Kidney capillary endothelial cell (primary cell): ENCODE measurements around the gene MAN2A2.

Source experiments
- DNase-seq: peaks from one replicate; pipeline ENCODE4 v3.0.0-alpha.2; 2018; ENCODE audit warnings: low spot score

MAN2A2 gene

DNA sequence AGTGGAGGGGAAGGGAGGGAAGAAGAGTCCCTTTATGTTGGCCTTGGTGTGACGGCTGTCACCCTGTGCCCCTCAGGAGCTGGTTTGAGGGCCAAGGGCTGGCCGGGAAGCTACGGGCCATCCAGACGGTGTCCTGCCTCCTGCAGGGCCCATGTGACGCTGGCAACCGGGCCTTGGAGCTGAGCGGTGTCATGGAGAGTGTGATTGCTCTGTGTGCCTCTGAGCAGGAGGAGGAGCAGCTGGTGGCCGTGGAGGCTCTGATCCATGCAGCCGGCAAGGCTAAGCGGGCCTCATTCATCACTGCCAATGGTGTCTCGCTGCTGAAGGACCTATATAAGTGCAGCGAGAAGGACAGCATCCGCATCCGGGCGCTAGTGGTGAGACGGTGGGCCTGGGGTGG lies 43.4 kb downstream of the MAN2A2 start:
- no peak for DNase-seq

DNA sequence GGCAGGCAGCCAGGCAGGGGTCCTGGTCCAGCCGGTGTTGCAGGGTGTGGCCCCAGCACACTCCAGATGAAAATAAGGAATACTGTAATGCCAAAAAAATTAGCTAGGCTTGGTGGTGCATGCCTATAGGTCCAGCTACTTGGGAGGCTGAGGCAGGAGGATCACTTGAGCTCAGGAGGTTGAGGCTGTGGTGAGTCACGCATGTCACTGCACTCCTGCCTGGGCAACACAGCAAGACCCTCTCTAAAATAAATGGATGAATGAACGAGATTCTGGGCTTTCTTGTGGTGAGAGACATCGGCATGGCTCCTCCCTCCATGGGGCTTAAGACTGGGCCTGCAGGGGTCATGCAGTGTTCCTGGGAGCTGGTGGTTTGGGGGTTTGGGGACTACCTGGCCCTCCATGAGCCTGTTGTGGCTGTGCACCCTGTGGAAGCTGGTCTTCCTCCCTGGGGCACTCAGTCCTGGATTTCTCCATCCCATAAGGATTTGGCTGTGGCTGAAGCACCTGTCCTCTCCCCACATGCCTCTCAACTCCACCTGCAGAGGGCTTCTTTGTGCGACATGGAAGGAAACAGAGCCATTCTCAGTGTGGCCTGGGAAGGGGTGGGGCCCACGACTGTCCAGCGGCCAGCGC lies 44.0 kb downstream of the MAN2A2 start:
- no peak for DNase-seq

DNA sequence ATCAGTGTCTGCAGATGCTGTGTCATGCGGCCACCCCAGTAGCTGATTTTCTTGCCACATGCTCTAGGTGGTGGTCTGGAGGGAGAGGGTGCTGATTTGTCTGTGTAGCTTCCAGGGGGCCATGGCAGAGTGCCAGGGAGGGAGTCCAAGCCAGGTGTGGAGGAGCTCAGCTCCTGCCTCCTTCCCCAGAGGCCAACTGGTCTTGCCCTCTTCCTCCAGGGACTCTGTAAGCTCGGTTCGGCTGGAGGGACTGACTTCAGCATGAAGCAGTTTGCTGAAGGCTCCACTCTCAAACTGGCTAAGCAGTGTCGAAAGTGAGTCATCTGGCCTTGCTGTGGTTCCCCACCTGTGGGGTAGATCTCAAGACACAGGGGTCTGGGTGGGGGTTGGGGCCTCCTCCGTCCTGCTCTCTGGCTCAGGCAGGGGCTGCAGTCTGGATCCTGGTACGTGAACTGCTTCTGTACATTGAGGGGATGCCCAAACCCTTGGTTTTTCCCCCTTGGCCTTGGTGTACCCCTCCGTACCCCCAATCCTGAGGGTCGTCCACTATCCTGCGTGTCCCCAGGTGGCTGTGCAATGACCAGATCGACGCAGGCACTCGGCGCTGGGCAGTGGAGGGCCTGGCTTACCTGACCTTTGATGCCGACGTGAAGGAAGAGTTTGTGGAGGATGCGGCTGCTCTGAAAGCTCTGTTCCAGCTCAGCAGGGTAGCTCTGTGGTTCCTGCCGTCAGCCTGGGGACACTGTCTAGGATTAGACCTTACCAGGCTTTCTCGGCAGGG lies 44.7 kb downstream of the MAN2A2 start:
- DNase-seq: no peak

DNA sequence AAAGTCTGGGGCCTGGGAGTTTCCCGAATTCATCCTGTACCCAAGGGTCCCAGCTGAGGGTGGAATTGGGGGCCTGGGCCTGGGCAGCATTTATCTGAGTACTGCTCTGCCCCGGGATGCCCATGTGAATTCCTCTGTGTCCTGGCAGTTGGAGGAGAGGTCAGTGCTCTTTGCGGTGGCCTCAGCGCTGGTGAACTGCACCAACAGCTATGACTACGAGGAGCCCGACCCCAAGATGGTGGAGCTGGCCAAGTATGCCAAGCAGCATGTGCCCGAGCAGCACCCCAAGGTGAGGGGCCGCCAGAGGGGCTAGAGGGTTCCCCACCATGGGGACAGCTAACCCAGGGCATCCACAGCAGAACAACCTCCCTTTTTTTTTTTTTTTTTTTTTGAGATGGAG lies 45.4 kb downstream of the MAN2A2 start:
- no peak for DNase-seq

DNA sequence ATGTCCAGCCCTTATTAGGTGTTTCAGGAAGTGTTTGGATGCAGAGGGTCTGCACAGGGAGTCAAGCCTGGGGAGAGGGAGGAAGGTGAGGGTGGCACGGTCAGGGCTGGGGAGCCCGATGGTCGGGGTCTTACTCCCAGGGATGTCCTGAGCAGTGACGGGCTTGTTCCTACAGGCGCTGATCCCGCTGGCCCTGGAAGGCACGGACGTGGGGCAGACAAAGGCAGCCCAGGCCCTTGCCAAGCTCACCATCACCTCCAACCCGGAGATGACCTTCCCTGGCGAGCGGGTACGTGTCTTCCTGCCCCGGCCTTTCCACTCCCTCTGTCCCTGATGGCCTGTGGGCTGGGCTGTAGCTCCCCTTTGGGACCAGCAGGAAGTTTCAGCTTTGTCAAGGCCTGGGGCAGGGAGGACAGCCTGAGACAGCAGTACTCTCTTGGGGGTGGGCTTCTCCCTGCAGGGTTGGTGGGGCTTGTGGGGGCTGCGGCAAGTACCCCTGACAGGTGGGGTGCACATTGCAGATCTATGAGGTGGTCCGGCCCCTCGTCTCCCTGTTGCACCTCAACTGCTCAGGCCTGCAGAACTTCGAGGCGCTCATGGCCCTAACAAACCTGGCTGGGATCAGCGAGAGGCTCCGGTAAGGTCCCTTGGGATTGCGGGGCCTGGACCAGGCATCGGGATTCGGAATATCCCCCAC lies 47.0 kb downstream of the MAN2A2 start:
- no peak for DNase-seq

DNA sequence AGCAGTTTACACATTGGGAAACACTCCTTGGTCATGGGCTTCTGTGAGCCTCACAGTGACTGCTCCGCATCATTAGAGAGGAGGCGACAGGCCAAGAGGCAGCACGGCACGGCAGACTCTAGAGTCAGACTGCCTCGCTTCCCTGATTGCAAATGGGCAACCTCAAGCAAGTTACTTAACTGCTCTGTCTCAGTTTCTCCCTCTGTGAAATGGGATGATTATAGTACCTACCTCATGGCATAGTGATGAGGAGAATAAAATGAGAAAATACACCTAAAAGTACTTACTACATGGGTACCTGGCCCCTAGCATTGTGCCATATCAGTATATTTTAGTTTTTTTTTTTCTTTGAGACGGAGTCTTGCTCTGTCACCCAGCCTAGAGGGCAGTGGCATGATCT lies 47.6 kb downstream of the MAN2A2 start:
- DNase-seq: no peak

DNA sequence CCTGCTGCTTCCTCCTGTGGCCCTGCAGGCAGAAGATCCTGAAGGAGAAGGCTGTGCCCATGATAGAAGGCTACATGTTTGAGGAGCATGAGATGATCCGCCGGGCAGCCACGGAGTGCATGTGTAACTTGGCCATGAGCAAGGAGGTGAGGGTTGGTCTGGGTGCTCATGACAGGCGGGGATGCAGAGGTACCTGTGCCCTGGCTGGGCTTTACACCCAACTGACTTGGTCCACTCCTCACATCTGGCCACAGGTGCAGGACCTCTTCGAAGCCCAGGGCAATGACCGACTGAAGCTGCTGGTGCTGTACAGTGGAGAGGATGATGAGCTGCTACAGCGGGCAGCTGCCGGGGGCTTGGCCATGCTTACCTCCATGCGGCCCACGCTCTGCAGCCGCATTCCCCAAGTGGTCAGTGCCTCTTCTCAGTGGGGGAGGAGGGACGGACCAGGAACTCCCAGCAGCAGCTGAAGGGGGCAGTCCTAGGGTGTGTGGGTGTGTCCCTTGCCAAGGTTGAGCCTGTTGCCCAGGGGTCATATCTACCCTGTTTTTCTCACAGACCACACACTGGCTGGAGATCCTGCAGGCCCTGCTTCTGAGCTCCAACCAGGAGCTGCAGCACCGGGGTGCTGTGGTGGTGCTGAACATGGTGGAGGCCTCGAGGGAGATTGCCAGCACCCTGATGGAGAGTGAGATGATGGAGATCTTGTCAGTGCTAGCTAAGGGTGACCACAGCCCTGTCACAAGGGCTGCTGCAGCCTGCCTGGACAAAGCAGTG lies 50.0 kb downstream of the MAN2A2 start:
- no peak for DNase-seq

DNA sequence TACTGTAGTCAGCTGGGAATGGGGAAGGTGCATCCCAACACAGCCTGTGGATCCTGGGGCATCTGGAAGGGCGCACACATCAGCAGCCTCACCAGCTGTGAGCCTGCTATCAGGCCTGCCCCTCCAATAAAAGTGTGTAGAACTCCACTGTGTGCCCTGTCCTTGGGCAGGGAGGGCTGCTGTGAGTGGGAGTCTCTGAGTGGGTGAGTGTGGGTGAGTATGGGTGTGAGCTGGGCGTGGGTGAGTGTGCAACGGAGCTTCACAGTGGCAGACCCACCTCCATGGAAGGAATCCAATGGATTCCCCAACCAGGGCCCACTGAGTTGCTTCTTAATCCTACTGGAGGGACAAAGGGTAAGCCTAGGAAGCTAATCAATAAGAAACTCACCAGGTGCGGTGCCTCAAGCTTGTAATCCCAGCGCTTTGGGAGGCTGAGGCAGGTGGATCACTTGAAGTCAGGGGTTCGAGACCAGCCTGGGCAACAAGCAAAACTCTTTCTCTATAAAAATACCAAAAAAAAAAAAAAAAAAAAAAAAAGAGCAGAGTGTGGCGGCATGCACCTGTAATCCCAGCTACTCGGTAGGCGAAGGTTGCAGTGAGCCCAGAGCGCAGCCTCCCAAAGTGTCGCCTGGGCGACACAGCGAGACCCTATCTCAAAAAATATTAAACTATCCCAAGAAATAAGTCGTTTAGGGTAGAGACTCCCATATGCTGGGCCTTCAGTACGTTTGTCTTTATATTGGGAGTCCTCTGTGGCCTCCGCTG lies 51.0 kb downstream of the MAN2A2 start:
- no peak for DNase-seq

DNA sequence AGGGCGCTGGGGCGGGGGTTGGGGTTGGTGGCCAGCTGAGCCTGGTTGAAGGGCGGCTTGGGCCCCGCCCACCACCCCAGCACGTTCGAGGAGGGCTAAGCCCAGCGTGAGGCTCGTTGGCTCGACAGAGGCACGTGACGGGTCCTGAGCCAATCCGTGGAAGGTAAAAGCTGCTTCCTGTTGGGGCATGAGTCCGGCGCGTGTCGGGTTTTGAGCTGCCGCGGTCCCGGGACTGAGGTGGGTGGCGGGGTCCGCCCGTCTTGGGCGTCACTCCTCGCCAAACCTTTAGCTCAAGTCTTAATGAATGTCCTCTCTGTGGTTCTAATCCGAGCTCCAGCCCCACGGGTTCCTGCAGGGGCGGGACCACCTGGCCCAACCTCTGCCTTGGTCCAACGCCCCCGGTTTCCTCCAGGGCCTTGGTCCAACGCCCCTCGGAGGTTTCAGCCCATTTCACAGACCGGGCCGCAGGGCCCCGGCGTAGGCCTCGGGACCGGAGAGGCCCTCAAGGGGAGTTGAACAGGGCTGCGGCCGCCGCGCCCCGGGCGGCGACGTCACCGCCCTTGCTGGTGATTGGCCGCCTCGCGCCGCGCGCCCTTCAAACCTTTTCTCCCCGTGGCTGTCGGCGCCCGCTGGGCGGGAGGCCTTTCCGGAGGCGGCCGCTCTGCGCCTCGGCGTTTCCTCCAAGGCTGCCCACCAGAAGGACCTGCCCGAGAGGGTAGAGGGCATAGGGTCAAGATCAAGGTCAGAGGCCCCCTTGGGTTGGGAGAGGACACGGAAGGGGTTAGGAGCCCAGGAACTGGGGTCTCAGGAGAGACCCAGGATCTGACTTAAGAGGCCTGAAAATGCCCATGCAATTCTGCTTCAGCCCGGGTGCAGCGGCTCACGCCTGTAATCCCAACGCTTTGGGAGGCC lies 51.9 kb downstream of the MAN2A2 start, which contains the start of gene RCCD1:
TSS of gene RCCD1 (plus strand) at position 173 of the 912 bp plus-strand sequence. CDS start 1,851 bp downstream, outside the sequence.
- DNase-seq: peak; percentile 87

DNA sequence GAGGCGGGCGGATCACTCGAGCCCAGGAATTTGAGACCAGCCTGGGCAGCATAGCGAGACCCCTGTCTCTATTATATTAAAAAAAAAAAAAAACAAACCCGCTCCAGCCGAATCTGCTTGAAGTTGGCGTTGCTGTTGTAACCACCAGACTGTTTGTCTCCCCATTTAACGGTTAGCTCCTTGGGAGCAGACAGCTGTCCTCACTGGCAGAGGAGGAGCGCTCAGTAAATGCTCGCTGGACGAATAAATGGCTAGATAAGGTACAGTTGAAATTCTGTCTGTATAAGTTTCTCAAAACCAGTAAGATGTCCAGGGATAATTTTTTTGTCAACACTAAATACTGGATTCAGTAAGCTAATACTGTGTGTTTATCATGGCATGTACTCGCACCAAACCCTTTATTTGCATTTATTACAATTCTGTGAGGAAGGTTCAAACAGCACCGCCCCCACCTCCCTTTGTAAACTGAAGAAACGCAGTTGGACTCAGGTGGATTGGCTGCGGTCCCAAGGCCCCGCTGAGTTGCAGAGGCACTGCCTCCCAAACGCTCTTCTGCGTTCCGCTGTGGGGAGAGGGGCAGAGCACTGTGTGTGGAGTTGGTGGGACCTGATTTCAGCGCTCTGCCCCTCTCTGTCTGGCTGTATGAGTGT lies 52.6 kb downstream of the MAN2A2 start:
- no peak for DNase-seq

DNA sequence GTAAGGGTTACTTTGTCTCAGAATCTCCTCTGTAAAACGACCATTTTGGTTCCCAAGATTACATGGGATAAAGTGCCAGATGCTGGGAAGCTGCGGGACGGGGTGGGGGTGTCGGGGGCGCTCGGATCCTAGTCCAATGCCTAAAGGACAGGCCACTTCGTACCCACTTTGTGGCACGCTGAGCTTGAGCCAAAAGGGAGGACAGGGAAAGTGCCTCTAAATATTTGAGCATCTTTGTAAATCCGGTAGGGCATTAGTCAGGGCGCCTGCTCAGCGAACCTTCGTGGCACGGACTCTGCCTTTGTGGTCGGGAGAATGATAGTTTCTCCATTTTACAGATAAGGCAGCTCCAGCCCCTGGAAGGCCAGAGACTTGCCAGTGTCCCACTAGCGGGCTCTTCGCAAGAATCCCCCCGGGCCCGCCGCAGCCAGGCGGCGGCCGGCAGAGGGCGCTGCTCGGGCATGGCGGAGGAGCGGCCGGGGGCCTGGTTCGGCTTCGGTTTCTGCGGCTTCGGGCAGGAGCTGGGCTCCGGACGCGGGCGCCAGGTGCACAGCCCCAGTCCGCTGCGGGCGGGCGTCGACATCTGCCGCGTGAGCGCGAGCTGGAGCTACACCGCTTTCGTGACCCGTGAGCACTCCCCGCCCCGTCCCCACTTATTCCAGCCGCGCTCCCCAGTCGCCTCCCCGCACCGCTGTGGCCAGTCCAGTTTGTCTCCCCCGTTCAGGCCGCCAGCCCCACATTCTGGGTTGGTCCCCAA lies 53.4 kb downstream of the MAN2A2 start:
- DNase-seq: no peak

DNA sequence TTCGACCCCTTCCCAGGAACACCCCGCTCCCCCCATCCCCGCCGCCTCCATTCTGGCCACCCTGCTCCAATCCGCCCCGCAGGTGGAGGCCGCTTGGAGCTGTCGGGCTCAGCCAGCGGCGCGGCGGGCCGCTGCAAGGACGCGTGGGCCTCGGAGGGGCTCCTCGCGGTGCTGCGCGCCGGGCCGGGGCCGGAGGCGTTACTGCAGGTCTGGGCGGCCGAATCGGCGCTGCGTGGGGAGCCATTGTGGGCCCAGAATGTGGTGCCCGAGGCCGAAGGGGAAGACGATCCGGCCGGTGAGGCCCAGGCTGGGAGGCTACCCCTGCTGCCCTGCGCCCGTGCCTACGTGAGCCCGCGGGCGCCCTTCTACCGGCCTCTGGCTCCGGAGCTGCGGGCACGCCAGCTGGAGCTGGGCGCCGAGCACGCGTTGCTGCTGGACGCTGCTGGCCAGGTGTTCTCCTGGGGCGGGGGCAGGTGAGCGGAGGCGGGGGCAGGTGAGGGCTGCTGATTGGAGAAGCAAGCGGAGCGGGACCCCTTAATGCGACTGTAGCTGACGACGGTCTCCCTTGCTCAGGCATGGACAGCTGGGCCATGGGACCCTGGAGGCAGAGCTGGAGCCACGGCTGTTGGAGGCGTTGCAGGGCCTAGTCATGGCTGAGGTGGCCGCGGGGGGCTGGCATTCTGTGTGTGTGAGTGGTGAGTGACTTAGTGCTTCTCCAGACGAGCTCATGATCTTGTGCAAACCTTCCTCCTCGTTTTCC lies 54.1 kb downstream of the MAN2A2 start:
- DNase-seq: no peak

DNA sequence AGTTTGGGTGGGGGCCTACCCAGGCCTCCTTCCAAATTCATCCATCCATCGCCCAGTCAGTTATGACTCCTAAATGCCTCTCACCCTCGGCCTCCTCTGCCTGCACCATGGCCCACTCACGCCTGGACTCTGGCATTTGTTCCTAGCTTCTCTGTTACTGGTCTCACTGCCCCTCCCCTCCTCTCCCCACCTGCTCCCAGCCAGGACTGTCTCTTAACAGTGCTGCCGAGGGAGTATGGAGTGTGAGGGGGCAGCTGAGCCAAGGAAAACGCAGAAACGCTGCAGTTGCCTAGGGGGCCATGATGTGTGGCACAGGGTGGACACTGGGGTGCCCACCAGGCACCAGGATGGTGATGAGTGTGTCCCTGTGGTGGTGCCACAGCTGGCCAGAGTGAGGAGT lies 54.7 kb downstream of the MAN2A2 start:
- DNase-seq: no peak

DNA sequence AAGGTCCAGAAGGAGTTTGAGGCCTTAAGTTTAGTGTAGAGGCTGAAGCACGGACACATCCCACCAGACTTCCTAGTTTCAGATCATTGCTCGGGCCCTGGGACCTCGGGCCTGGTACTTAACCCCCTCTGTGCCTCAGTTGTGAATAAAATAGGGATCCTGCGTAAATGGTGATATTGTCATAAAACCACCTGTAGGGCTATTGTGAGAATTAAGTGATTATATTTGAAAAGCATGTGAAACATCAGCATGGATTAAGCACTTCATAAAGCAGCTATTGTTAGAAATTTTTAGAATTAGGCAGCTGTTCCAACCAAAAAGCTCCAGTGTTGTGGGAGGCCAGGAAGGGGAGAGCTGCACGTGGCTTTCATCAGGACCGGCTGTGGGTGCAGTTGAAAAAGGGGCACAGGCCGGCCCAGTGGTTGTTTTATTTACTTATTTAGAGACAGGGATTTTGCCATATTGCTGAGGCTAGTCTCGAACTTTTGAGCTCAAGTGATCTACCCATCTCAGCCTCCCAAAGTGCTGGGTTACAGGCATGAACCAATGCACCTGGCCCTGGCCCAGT lies 56.0 kb downstream of the MAN2A2 start:
- DNase-seq: no peak

DNA sequence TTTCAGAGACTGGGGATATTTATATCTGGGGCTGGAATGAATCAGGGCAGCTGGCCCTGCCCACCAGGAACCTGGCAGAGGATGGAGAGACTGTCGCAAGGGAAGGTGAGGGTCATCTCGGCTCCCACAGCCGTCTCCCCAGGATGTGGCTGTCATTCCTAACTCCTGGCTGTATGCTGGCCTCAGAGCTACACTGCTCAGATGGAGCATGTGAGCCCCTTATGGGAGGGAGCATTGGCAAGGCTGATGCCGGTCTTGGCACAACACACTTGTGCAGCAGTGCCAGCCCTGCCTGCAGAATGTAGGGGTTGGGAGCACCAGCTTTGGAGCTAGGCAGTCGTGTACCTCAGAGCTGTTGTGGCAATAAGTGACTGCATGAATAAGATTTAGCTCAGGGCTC lies 56.8 kb downstream of the MAN2A2 start:
- DNase-seq: no peak

DNA sequence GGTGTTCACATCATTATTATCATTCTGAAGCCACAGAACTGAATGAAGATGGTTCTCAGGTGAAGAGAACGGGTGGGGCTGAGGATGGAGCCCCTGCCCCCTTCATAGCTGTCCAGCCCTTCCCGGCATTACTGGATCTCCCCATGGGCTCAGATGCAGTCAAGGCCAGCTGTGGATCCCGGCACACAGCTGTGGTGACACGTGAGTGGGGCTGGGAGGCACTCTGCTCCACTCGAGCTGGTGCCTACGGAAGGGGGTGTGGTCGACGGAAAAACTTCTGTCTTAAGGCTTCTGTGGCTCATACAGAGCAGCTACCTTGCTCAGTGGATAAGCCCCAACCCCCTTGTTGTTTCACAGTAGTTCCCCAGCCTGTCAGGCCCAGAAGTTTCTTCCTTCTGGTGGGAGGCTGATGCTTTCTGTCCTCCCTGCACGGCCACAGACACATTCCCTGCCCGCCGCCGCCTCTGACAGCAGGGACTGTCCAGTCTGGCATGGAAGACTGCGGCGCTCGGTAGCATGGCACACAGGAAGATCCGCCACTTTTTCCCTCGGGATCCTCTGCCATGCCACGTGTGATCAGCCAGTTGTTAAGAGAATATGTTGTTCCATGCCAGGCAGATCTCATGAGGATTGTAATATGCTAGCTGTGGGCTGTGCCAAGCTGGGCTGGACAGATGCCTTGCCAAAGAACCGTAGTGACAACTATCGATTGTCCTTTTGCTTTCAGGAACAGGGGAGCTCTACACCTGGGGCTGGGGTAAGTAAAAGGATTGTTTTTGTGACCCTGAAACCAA lies 57.4 kb downstream of the MAN2A2 start:
- DNase-seq: no peak

DNA sequence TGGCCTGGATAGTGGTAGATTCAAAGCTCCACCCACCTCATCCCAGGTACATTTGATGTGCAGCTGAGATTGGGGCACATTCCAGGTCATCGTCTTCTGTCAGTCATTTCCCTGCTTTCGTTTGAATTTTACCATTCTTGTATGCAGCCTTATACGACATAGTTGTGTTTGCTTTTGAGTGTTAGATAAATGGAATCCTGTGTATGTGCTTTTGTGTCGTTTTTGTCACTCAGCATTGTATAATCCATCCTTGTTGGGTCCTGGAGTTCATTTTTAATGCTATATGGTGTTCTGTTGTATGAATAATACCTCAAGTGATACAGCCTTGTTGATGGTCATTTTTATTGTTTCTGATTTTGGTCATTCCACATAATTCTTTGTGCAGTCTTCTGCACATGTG lies 58.9 kb downstream of the MAN2A2 start:
- DNase-seq: no peak
